ENCODE results near the gene COL13A1.
A peak's percentile ranks its signal among the peaks of the same experiment; 100 is the strongest.

The COL13A1 gene

DNA sequence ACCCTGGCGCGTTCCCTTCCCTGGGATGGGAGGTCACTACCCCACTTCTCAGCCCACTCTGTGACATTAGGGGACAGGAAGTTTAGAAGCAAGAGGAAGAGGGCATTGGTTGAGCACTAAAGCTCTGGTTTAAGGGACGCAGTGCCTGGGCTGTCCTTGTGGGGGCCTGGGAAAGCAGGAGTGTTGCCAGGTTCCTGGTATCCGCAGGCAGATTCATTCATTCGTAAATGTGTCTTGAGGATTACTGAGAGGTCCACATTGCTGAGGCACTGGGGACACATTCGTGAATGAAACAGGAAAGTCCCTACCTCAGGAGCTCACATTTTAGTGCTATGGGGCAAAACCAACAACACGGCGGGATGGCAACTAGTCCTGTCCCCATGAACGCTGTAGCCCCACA, 69.4 kb downstream of the COL13A1 start:
- Histone ChIP-seq H3K4me1 (ENCODE audit: insufficient read depth, low read length) (peaks cover 41% of the 10 kb centered on the region), H3K9me3 (ENCODE audit: insufficient read depth, low read depth, low read length) (no peaks in the 10 kb centered on the region), H3K4me3 (ENCODE audit: low read length) (no peak overlapping the region), H3K9ac (ENCODE audit: low read depth, low read length) (no peak overlapping the region; the same call in 1 of the 2 replicates), H3K36me3 (ENCODE audit: insufficient read depth, low read depth, low read length) (no peaks in the 10 kb centered on the region), H3K27ac (ENCODE audit: low read length) (no peak overlapping the region), H3K27me3 (ENCODE audit: insufficient read depth, low read length) (0 out of 2 replicates have a peak, but pooled peaks cover under 1% of the 10 kb centered on the region)

DNA sequence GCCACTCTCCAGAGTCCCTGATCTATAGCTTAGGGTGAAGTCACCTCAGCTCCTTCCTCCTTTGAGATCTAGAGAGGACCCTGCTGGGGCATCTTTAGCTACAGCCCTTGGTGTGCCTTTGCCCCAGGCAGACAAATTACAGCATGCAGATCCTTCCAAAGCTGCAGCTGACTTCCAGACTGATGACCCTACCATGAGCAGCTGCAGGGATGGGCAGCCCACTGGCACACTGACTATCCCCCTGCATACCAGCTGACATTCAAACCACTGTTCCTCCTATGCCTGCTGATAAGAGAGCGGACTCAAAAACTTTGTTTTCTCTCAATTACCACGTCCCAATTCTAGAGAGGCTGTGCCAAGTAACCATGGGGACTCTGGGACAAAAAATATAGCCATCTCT, 70.6 kb downstream of the COL13A1 start:
- Histone ChIP-seq H3K9me3 (ENCODE audit: insufficient read depth, low read depth, low read length) (no peaks in the 10 kb centered on the region), H3K4me3 (ENCODE audit: low read length) (no peak overlapping the region), H3K27ac (ENCODE audit: low read length) (no peak overlapping the region), H3K36me3 (ENCODE audit: insufficient read depth, low read depth, low read length) (no peaks in the 10 kb centered on the region), H3K4me1 (ENCODE audit: insufficient read depth, low read length) (peaks cover 35% of the 10 kb centered on the region), H3K27me3 (ENCODE audit: insufficient read depth, low read length) (no peaks in the 10 kb centered on the region), H3K9ac (ENCODE audit: low read depth, low read length) (no peak overlapping the region)

DNA sequence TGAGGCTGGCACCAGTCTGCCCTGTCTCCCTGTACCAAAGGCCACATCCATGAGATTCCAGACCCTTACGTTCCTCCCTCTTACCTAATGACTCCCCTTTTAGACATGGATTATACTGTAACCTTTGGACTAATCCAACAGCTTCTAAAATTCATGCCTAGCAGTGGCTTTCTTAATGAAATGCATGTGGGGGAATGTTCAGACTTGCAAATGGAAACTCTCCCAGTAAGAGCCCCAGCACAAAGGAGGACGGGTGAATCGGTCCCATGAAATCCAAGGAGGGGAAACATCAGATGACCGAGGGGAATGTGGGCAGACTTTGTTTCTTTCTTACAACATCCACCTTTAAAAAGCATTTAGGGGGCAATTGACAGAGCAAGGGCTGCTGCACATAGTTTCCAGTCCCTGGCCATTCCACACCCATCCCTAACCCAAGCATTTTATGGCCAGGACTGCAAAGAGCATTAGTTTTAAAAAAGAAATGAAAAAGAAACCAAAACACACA, 71.5 kb downstream of the COL13A1 start:
- Histone ChIP-seq H3K4me3 (ENCODE audit: low read length) (no peak overlapping the region), H3K4me1 (ENCODE audit: insufficient read depth, low read length) (peaks cover 31% of the 10 kb centered on the region), H3K36me3 (ENCODE audit: insufficient read depth, low read depth, low read length) (no peaks in the 10 kb centered on the region), H3K9me3 (ENCODE audit: insufficient read depth, low read depth, low read length) (no peaks in the 10 kb centered on the region), H3K27me3 (ENCODE audit: insufficient read depth, low read length) (no peaks in the 10 kb centered on the region), H3K9ac (ENCODE audit: low read depth, low read length) (peak overlapping the region; percentile 19; the same call in 1 of the 2 replicates), H3K27ac (ENCODE audit: low read length) (no peak overlapping the region)

DNA sequence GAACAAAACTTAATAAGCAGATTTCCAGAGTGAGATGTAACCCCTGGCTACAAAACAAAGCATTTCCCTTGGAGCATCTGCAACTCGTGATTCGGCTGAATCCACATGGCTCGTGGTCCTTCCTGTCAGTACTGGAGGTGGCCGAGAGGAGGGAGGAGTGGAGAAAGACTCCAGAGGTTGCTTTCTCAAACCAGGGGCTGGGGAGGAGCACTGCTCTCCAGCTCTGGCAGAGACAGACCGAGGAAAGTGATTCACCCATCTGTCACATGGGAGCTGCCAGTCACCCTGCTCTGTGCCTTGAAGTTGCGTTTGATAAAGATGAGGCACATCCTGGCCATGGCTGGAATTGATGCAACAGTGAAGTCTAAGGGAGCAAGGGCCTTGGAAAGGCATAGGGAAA, 72.7 kb downstream of the COL13A1 start:
- Histone ChIP-seq H3K27me3 (ENCODE audit: insufficient read depth, low read length) (no peaks in the 10 kb centered on the region), H3K36me3 (ENCODE audit: insufficient read depth, low read depth, low read length) (no peaks in the 10 kb centered on the region), H3K9me3 (ENCODE audit: insufficient read depth, low read depth, low read length) (no peaks in the 10 kb centered on the region), H3K4me1 (ENCODE audit: insufficient read depth, low read length) (peaks cover 21% of the 10 kb centered on the region), H3K4me3 (ENCODE audit: low read length) (no peak overlapping the region), H3K9ac (ENCODE audit: low read depth, low read length) (no peak overlapping the region), H3K27ac (ENCODE audit: low read length) (no peak overlapping the region)

DNA sequence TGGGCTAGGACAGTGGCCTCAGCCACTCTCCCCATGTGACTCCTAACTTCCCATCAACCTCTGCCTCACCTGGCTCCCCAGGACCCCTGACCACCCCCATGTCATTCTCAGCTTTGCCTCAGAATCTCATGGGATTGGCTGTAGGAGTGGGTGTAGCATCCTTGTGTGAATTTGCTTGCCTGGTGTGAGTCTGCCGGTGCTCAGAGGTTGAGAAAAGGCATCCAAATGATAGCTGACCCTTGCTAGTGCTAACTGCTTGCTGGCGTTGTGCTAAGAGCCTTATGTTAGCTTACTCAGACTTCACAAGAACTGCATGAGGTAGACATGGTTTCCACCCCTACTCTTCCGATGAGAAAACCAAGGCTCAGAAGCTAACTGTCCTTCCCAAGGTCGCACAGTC, 74.2 kb downstream of the COL13A1 start:
- no peaks in the 10 kb centered on the region for H3K27me3 ChIP-seq (ENCODE audit: insufficient read depth, low read length)
- no peak overlapping the region for H3K27ac ChIP-seq (ENCODE audit: low read length)
- peaks cover 27% of the 10 kb centered on the region for H3K4me1 ChIP-seq (ENCODE audit: insufficient read depth, low read length)

DNA sequence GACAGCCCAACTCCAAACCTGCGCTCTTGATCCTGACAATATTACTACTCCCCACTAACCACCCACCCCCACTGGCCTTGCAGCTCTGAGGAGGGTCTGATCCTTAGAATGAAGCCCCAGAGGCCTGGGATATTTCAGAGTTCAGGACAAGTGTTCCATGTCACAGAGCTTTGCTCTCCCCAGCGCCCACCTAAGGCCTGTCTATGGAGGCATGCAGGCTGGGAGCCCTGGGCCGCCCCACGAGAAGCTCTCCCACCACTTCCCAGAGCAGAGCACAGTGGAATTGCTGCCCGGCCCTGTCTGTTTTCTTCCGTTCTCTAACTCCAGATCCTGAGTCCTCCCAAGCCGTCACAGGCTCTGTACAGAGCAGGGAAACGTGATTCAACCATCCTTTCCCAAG, 74.6 kb downstream of the COL13A1 start:
- no peaks in the 10 kb centered on the region for H3K36me3 ChIP-seq (ENCODE audit: insufficient read depth, low read depth, low read length)
- no peak overlapping the region for H3K27ac ChIP-seq (ENCODE audit: low read length)
- H3K9me3 ChIP-seq (ENCODE audit: insufficient read depth, low read depth, low read length) = no peaks in the 10 kb centered on the region
- H3K9ac ChIP-seq (ENCODE audit: low read depth, low read length) = no peak overlapping the region
- H3K4me1 ChIP-seq (ENCODE audit: insufficient read depth, low read length) = peaks cover 28% of the 10 kb centered on the region
- H3K4me3 ChIP-seq (ENCODE audit: low read length) = no peak overlapping the region
- no peaks in the 10 kb centered on the region for H3K27me3 ChIP-seq (ENCODE audit: insufficient read depth, low read length)

More for the DNA sequence above, 74.2 kb downstream of the COL13A1 start:
- Histone ChIP-seq H3K9ac (ENCODE audit: low read depth, low read length) (no peak overlapping the region), H3K9me3 (ENCODE audit: insufficient read depth, low read depth, low read length) (no peaks in the 10 kb centered on the region), H3K4me3 (ENCODE audit: low read length) (no peak overlapping the region), H3K36me3 (ENCODE audit: insufficient read depth, low read depth, low read length) (no peaks in the 10 kb centered on the region)

DNA sequence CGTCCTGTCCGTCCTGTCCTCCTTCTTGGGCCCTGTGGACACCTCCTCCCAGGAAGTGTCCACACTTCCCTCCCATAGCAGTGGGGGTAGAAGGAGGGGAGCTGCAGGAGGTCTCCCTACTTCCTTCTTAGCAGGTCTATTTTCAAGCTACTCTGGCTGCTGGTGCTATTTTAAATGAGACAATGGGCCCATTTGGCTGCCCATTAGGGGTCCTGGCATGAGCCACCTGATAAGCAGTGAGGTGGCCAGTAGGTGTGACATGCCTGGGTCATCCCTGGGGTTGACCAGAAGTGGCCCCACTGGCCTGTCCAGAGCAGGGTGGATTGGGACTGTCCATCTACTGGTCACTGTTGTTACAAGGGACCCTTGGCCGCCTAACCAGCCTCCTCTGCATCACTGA, 75.2 kb downstream of the COL13A1 start:
- Histone ChIP-seq H3K4me1 (ENCODE audit: insufficient read depth, low read length) (peaks cover 26% of the 10 kb centered on the region), H3K4me3 (ENCODE audit: low read length) (no peak overlapping the region), H3K36me3 (ENCODE audit: insufficient read depth, low read depth, low read length) (no peaks in the 10 kb centered on the region), H3K27me3 (ENCODE audit: insufficient read depth, low read length) (no peaks in the 10 kb centered on the region), H3K9ac (ENCODE audit: low read depth, low read length) (no peak overlapping the region), H3K27ac (ENCODE audit: low read length) (no peak overlapping the region), H3K9me3 (ENCODE audit: insufficient read depth, low read depth, low read length) (no peaks in the 10 kb centered on the region)

DNA sequence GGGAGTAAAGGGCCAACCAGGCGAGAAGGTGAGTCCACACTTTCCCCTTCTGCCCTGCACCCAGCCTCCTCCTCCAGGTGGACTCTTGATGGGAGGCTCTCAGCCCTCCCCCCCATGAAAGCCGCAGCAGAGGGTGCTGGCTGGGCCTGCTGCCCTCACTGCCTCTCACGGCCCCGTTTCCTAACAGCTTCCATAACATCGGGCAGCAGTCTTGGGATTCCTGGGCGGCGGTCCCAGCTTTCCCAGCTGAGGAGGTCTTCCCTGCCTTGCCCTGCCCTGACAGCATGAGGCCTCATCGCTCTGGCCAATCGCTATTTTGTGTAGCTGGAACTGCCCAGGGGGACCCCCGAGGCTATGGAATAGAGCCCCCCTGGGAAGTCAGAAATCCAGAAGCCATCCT, 76.3 kb downstream of the COL13A1 start:
- Histone ChIP-seq H3K27me3 (ENCODE audit: insufficient read depth, low read length) (no peaks in the 10 kb centered on the region), H3K27ac (ENCODE audit: low read length) (no peak overlapping the region), H3K4me3 (ENCODE audit: low read length) (no peak overlapping the region), H3K9ac (ENCODE audit: low read depth, low read length) (no peak overlapping the region), H3K4me1 (ENCODE audit: insufficient read depth, low read length) (peaks cover 22% of the 10 kb centered on the region), H3K36me3 (ENCODE audit: insufficient read depth, low read depth, low read length) (no peaks in the 10 kb centered on the region), H3K9me3 (ENCODE audit: insufficient read depth, low read depth, low read length) (no peaks in the 10 kb centered on the region)

DNA sequence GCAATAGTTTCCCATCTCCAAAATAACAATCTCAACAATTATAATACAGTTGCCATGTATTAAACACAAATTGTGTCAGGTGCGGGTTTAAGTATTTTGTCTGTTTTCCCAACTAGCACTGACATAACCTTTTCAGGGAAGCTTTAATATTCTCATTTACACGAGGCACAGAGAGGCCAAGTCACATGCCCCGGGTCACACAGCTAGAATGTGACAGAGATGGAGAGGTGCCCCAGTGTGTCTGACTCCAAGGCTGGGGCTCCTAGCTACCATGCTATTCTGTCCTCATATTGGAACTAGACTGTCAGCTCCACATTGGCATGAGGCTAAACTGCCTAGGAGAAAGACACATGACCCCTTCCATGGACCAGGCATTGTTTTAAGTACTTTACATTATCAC, 77.2 kb downstream of the COL13A1 start:
- H3K9me3 ChIP-seq (ENCODE audit: insufficient read depth, low read depth, low read length) = no peaks in the 10 kb centered on the region
- no peak overlapping the region for H3K4me3 ChIP-seq (ENCODE audit: low read length)
- no peak overlapping the region for H3K9ac ChIP-seq (ENCODE audit: low read depth, low read length)
- H3K27ac ChIP-seq (ENCODE audit: low read length) = no peak overlapping the region
- no peaks in the 10 kb centered on the region for H3K27me3 ChIP-seq (ENCODE audit: insufficient read depth, low read length)
- H3K36me3 ChIP-seq (ENCODE audit: insufficient read depth, low read depth, low read length) = no peaks in the 10 kb centered on the region
- peaks cover 15% of the 10 kb centered on the region; the same call in 1 of the 2 replicates for H3K4me1 ChIP-seq (ENCODE audit: insufficient read depth, low read length)

DNA sequence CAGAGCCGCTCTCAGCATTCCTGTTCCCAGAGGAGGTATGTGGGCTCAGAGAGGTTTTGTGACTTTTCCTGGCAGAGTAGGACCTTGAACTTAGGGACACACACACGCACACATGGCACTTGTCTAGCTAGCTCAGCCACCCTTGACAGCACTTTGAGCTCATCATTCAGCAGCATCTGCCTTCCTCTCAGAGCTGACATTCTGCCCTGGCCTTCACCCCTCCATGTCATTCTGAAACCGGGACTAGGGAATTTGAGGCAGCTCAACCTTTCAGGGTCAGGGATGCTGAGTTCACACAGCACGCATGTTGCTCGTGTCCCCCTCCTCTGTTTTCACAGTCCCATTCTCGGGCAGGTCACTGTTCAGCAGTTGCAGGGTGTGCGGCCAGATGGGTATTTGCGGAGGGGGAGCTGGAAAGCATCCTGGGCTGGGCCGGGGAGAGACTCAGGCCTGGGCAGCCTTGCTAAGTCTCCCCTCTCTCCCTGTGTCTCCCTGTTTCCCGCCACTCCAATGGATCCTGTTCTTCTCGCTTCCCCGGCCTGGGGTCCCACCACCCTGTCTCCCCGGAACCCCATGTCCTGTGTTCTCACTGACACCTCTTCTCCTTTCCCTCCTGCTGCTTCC, 78.0 kb downstream of the COL13A1 start:
- no peak overlapping the region for H3K4me3 ChIP-seq (ENCODE audit: low read length)
- H3K36me3 ChIP-seq (ENCODE audit: insufficient read depth, low read depth, low read length) = no peaks in the 10 kb centered on the region
- no peak overlapping the region for H3K27ac ChIP-seq (ENCODE audit: low read length)
- H3K9me3 ChIP-seq (ENCODE audit: insufficient read depth, low read depth, low read length) = no peaks in the 10 kb centered on the region
- H3K27me3 ChIP-seq (ENCODE audit: insufficient read depth, low read length) = no peaks in the 10 kb centered on the region
- no peak overlapping the region; the same call in 1 of the 2 replicates for H3K9ac ChIP-seq (ENCODE audit: low read depth, low read length)
- peaks cover 15% of the 10 kb centered on the region; the same call in 1 of the 2 replicates for H3K4me1 ChIP-seq (ENCODE audit: insufficient read depth, low read length)

DNA sequence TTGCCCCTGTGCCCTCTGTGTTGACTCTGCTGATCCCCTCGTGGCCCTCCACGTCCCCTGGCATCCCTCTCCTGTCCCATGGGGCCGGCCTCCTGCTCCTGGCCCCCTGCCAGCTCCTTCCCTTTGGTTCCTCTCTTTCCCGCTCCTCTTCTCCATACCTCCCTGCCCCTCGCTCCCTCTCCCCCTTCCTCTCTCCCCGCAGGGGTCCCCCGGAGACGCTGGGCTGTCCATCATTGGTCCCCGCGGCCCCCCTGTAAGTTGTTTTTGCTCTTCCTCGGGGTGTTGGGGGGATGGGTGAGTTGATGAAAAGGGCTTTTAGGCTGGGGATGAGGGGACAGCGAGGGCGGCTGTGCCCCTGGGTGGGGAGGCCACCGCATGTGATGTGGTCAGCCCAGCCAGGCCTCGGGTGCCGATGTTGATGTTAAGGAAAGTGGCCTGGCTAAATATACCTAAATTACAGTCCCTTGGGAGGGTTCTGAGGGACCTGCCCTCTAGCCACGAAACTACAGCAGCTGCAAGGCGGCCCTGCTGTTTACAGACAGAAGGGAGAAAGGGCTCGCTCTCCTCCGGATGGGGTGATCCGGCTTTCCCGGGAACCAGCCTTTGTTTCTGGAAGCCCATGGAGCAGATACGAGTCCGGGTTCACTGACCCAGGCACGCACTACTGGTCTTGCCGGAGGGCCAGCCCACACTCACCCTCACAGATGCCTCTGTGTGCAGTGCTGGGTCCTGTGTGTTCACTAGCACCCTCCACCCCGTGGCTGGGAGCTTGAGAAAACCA, 78.8 kb downstream of the COL13A1 start:
- H3K4me1 ChIP-seq (ENCODE audit: insufficient read depth, low read length) = peaks cover 15% of the 10 kb centered on the region; the same call in 1 of the 2 replicates
- H3K4me3 ChIP-seq (ENCODE audit: low read length) = no peak overlapping the region
- H3K27me3 ChIP-seq (ENCODE audit: insufficient read depth, low read length) = no peaks in the 10 kb centered on the region
- peak overlapping the region; percentile 35; the same call in 1 of the 2 replicates for H3K9ac ChIP-seq (ENCODE audit: low read depth, low read length)
- H3K36me3 ChIP-seq (ENCODE audit: insufficient read depth, low read depth, low read length) = no peaks in the 10 kb centered on the region
- H3K9me3 ChIP-seq (ENCODE audit: insufficient read depth, low read depth, low read length) = no peaks in the 10 kb centered on the region
- H3K27ac ChIP-seq (ENCODE audit: low read length) = no peak overlapping the region

DNA sequence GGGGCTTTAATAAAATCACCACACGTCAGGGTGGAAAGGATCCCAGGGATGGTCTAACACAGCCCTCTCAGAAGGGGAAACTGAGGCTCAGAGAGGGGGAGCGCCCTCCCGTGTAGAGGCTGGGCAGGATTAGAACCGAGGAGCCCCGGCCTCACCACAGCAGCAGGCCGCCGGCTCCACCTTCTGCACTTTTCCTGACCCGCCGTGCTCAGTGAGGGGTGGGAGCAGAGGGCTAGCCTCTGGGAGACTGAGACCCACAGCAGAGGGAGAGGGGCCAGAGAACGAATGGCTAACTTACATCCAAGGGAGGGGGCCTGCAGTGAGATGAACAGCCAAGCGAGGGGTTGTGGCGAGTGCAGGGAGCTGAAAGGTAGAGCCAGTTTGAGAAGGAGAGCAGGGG, 79.5 kb downstream of the COL13A1 start:
- no peaks in the 10 kb centered on the region for H3K27me3 ChIP-seq (ENCODE audit: insufficient read depth, low read length)
- no peaks in the 10 kb centered on the region for H3K36me3 ChIP-seq (ENCODE audit: insufficient read depth, low read depth, low read length)
- H3K9me3 ChIP-seq (ENCODE audit: insufficient read depth, low read depth, low read length) = no peaks in the 10 kb centered on the region
- H3K9ac ChIP-seq (ENCODE audit: low read depth, low read length) = peak overlapping the region; percentile 35; the same call in 1 of the 2 replicates
- no peak overlapping the region for H3K27ac ChIP-seq (ENCODE audit: low read length)
- H3K4me1 ChIP-seq (ENCODE audit: insufficient read depth, low read length) = peaks cover 15% of the 10 kb centered on the region; the same call in 1 of the 2 replicates
- no peak overlapping the region for H3K4me3 ChIP-seq (ENCODE audit: low read length)
